GM12873 (cell line): ENCODE results near the gene UGT1A8.

Source experiments
- CTCF ChIP-seq: IDR thresholded peaks from 2 replicates; pipeline ENCODE4 v1.5.1; 2012; ENCODE audit warnings: low read depth, mild to moderate bottlenecking, moderate library complexity, low read length, control low read depth; ENCODE audit not compliant: insufficient read depth; ENCODE audit errors: missing control alignments

Gene UGT1A8

GRCh38 chr2:233597522-233597921 is 19.9 kb upstream of the UGT1A8 start:
- TF ChIP-seq CTCF, result no peak

GRCh38 chr2:233598952-233599351 is 18.5 kb upstream of the UGT1A8 start:
- no peak for TF ChIP-seq CTCF

GRCh38 chr2:233600386-233600785 is 17.0 kb upstream of the UGT1A8 start:
- TF ChIP-seq CTCF, result no peak

DNA sequence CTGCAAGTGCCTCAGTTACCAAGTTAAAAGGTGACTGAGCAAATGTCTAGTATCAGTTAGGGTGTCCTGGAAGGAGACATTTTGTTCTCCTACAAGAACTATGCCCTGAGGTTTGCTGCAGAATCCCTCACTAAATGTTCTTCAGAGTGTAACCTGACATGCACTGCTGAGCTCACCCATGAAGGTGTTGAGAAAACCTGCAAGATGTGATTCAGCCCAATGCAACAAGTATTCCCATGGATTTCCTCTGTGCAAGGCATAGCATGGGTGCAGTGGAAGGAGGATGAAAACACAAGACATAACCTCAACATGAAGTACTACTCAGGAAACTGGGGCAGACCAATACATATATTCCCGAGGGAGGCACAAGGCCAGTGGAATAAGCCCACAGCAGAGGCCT is 15.4 kb upstream of the UGT1A8 start:
- no peak for TF ChIP-seq CTCF

GRCh38 chr2:233603520-233603919 is 13.9 kb upstream of the UGT1A8 start:
- TF ChIP-seq CTCF, result no peak

- TF ChIP-seq CTCF, result no peak
Measured at GRCh38 chr2:233604826-233605225, 12.6 kb upstream of the UGT1A8 start.

GRCh38 chr2:233605680-233606079 is 11.8 kb upstream of the UGT1A8 start:
- no peak for TF ChIP-seq CTCF

GRCh38 chr2:233611284-233611683 is 6.1 kb upstream of the UGT1A8 start:
- no peak for TF ChIP-seq CTCF
